Measurements from ENCODE around the gene SARDH.
"Not testable (repeated sequence)": the region's sequence is repeated elsewhere in the genome, so short reads cannot be mapped to it uniquely, and the experiment has no call there.

Gene SARDH

GRCh38 chr9:133681658-133682306, 56.4 kb downstream of the SARDH start:
- no peak for DNase-seq

- DNase-seq: no peak
Measured at GRCh38 chr9:133680976-133681657, 57.0 kb downstream of the SARDH start.

- no peak for DNase-seq
Measured at GRCh38 chr9:133680250-133680975, 57.7 kb downstream of the SARDH start.

GRCh38 chr9:133679466-133680061, 58.6 kb downstream of the SARDH start:
- DNase-seq: no peak

GRCh38 chr9:133679056-133679455, 59.1 kb downstream of the SARDH start:
- DNase-seq: no peak

- no peak for DNase-seq
Measured at GRCh38 chr9:133677126-133678010, 60.8 kb downstream of the SARDH start.

GRCh38 chr9:133676450-133676849, 61.7 kb downstream of the SARDH start:
- DNase-seq: no peak

- not testable (repeated sequence) for DNase-seq
Measured at GRCh38 chr9:133675796-133676195, 62.4 kb downstream of the SARDH start.

- no peak for DNase-seq
Measured at GRCh38 chr9:133674091-133674490, 64.1 kb downstream of the SARDH start.

GRCh38 chr9:133673258-133673655, 64.9 kb downstream of the SARDH start:
- DNase-seq: no peak

- DNase-seq: no peak
Measured at GRCh38 chr9:133672503-133673257, 65.5 kb downstream of the SARDH start.

GRCh38 chr9:133671371-133671770, 66.8 kb downstream of the SARDH start:
- DNase-seq: no peak

GRCh38 chr9:133670466-133670865, 67.7 kb downstream of the SARDH start:
- no peak for DNase-seq

GRCh38 chr9:133669182-133669801, 68.9 kb downstream of the SARDH start:
- DNase-seq: no peak

- no peak for DNase-seq
Measured at GRCh38 chr9:133667759-133668450, 70.2 kb downstream of the SARDH start.

- no peak for DNase-seq
Measured at GRCh38 chr9:133666845-133667244, 71.3 kb downstream of the SARDH start.

- DNase-seq: no peak
Measured at GRCh38 chr9:133666387-133666786, 71.8 kb downstream of the SARDH start.

- no peak for DNase-seq
Measured at GRCh38 chr9:133665535-133665934, 72.6 kb downstream of the SARDH start.

- no peak for DNase-seq
Measured at GRCh38 chr9:133665096-133665495, 73.1 kb downstream of the SARDH start.

- DNase-seq: peak; percentile 75
Measured at GRCh38 chr9:133664173-133665050, 73.7 kb downstream of the SARDH start.

Data from NCI-H2171 (cell line).